GM18499 (cell line): ENCODE results near the gene A1BG.
"Not testable (repeated sequence)": the region's sequence is repeated elsewhere in the genome, so short reads cannot be mapped to it uniquely, and the experiment has no call there.

Source experiments
- ATAC-seq: cut with Tn5 transposase; IDR thresholded peaks from one replicate; pipeline ENCODE4 v1.9.1; 2021; ENCODE audit warnings: moderate number of reproducible peaks; ENCODE audit not compliant: insufficient read depth, unreplicated experiment

Gene A1BG

DNA sequence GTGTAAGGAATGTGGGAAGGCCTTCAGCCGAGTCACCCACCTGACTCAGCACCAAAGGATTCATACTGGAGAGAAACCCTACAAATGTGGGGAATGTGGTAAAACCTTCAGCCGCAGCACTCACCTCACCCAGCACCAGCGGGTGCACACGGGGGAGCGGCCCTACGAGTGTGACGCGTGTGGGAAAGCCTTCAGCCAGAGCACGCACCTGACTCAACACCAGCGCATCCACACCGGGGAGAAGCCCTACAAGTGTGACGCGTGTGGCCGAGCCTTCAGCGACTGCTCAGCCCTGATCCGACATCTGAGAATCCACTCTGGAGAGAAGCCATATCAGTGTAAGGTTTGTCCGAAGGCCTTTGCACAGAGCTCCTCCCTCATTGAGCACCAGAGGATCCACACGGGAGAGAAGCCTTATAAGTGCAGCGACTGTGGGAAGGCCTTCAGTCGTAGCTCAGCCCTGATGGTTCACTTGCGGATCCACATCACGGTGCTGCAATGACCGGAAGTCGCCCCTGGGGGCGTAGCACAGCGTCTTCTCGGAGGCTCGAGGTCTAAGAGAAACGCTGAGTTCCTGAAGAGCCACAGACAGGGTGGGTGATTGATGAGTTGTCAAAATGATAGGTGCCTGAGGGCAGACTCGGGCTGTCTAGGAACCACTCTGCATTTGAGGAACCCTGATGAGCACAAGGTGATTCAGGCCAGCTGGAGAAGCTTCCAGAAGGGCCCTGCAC lies 14.3 kb downstream of the A1BG start:
- ATAC-seq = no peak

DNA sequence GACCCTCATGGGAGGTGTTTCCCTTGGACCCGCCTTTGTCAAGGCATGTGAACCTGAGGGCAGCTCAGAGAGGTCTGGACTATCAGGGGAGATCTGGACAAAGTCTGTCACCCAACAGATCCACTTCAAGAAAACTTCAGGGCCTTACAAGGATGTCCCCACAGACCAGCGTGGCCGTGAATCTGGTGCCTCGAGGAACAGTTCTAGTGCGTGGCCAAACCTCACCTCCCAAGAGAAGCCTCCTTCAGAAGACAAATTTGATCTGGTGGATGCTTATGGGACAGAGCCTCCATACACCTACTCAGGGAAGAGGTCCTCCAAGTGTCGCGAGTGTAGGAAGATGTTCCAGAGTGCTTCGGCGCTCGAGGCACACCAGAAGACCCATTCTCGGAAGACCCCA lies 15.0 kb downstream of the A1BG start:
- no peak for ATAC-seq

DNA sequence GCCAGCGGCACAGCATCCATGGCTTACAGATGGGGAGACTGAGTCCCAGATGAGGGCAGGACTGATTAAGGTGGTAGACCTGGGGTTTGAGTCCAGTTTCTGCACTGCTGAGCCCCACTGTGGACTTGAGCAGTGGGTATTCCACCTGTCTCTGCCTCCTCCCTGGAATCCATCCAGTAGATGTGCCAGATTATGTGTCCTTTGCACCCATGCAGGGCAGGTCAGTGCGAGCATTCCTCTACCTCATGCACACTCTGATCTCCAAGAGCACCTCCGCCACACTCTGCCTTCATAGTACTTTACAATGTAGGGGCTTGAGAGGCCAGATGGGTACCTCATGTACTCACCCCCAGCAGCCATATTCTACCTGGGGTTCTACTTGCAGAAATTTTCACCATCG lies 16.5 kb downstream of the A1BG start:
- ATAC-seq = no peak

DNA sequence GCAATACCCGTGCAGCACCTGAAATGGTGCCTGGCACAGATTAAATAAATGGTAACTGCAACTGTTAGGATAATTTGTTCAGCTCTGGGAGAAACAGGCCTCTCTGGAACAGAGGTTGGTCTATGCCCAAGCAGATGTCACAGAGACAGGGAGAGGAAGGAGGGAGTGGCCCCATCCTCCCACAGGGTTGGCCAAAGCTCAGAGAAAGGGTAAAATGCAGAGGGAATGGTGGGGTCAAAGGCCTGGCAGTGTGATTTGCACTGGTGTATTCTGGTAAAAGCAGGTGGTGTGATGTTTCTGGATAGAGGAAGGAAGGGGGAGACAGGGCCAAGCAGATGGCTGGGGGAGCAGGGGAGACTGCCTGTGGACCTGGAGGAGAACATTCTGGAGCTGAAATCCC lies 17.1 kb downstream of the A1BG start:
- no peak for ATAC-seq

DNA sequence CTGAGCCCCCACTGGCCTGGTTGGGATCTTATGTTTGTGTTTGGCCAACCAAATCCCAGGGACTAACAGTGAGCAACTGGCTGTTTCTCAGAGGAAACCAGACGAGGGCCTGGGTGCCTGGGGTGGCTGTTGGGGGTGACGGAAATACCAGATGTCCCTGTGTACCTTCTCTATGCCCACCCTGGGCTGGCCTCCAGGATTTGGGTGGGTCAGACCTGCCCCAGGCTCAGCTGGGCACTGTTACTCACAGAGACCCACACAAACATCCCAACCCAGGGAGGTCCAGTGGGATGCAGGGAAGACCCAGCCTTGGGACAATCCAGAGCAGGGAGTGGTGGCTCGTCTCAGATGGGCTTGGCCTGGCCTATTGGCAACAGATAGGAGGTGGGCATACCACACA lies 17.7 kb downstream of the A1BG start:
- no peak for ATAC-seq

DNA sequence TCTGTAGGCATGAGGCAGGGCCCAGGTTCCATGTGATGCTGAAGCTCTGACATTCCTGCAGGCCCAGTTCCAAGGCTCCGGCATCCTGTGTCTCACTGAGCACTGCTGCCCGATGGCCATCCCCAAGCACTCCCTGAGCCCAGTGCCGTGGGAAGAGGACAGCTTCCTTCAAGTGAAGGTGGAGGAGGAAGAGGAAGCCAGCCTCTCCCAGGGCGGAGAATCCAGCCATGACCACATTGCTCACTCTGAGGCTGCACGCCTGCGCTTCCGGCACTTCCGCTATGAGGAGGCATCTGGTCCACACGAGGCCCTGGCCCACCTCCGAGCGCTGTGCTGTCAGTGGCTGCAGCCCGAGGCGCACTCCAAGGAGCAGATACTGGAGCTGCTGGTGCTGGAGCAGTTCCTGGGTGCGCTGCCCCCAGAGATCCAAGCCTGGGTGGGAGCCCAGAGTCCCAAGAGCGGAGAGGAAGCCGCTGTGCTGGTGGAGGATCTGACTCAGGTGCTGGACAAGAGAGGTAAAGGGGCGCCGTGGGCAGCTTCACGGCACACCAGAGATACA lies 18.5 kb downstream of the A1BG start:
- no peak for ATAC-seq

DNA sequence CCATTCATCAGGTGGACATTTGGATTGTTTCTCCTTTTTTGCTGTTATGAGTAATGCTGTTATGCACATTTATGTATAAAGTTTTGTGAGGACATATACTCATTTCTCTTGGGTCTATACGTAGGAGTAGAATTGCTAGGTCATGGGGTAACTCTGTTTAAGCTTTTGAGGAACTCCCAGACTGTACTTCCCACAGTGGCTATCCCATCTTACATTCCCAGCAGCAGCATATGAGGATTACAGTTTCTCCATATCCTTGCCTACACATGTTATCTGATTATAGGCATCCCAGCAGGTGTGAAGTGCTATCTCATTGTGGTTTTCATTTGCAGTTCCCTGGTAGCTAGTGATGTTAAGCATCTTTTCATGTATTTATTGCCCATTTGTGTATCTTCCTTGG lies 20.6 kb downstream of the A1BG start:
- no peak for ATAC-seq

DNA sequence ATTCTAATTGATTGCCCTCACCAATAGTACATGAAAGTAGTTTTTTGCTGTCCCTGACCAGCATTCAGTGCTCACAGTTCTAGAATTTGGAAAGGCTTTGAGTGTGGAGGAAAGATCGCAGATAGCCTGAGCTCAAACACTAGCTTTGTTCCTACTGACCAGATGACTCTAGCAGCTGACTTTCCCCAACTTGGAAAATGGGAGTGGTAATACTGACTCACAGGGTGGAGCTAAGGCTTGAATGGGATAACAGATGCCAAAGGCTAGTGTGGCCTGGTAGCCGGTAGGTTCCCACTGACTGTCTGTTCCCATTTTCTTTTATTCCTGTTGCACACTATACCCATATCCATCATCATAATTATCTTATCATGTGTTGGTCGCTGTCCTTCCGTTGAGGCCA lies 22.8 kb downstream of the A1BG start:
- no peak for ATAC-seq

DNA sequence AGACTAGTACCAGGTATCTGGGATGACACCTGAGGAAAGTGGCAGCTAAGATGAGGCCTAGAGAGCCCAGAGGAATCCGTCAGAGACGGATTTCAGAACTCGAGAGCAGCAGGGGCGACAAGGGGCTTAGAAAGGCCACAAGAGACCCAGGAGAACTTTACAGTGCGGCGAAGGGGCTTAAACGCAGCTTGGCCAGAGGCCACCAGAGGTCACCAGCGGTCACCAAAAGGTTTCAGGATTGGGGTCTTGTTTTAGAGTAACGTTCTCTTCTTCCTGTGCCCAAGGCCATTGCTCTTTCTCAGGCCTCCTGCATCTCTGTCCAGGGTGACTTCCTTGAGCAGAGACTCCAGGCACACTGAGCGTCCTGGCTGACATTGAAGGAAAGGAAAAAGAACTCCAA lies 24.3 kb downstream of the A1BG start:
- no peak for ATAC-seq

DNA sequence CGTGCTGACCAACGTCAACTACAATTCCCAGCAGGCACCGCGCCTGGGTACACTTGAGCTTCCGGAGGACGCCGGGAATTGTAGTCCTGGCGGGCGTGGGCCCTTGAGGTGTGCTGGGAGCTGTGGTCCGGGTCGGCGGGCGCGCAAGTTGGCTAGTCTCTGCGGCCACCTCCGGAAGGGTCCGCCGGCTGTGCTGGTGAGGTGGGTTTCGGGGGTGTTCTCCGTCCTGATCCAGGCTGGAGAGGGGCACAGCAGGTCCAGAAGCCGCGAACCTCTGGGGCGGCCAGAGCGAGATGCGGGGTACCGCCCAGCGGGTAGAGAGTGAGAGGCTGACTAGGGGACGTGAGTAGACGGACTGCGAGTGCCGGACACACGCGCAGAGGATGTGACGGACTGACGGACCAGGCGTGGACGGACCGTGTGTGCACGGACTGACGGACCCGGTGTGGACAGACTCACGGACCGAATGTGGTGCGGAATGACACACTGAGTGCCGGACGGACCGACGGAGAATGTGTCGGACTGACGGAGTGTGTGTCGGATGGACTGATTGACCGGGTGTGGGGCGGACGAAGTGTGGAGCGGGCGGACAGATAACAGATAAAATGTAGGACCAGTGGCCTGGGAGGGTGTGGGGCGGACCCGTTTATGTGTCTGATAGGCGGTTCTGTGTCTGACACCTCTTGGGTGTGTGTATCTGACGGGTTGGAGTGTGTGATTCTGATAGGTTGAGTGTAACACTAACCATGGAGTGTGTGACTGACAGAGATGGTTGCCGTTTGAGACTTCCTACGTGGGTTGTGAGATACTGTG lies 26.2 kb downstream of the A1BG start, which contains the start of gene ZSCAN22:
TSS of gene ZSCAN22 (plus strand) at position 81 of the 813 bp plus-strand sequence. CDS start 7,809 bp downstream, outside the sequence.
- ATAC-seq = peak; percentile 59

DNA sequence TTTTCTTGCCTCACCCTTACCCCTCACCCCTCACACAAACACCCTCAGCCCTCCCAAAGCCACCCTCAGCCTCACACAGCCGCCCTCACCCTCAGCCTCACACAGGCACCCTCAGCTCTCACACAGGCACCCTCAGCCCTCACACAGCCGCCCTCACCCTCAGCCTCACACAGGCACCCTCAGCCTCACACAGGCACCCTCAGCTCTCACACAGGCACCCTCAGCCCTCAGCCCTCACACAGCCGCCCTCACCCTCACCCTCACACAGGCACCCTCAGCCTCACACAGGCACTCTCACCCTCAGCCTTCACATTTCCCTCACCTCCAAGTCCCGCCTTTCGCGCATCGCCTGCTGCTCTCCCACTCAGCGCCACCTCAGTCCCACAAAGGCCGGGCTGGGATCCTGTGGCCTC lies 26.8 kb downstream of the A1BG start:
- no peak for ATAC-seq

DNA sequence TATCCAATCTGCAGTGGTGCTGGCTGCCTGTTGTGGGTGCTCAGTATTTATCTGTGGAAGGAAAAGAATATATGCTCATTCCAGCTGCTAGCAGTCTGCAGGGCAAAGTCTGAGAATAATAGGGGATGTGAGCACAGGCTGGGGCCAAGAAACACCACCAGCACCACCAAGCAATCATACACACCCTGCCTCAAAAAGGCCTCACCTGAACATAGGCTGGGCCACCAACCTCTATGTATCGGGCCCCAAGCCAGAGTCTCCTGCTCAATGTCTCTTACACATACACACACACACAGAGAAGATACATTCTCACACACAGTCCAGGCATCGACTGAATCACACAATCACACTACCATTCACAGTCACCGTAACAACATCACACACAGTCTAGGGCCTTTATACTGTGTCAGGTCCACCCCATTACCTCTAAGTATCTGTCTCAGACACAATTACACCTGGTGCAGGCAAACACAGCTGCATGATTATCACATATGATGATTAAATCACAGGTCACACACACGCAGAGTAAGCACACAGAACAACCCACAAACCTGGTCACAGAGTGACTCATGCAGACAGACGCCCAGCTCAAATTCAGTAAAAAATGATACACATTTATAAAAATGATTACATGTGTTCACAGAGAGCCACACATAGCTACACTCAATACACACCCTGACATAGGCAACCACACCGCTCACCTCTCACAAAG lies 27.8 kb downstream of the A1BG start:
- no peak for ATAC-seq

DNA sequence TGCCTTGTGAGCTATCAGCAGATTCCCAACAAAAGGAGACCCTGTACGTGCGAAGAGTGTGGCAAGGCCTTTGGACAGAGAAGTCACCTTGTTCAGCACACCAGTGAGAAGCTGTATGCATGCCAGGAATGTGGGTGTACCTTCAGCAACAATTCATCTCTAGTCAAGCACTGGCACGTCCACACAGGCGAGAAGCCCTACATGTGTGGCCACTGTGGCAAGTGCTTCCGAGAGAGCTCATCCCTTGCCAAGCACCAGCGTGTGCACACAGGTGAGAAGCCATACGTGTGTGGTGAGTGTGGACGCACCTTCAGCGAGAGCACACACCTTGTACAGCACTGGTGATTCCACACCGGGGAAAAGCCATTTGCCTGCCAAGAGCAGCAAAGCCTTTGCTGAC lies 34.1 kb downstream of the A1BG start:
- no peak for ATAC-seq

DNA sequence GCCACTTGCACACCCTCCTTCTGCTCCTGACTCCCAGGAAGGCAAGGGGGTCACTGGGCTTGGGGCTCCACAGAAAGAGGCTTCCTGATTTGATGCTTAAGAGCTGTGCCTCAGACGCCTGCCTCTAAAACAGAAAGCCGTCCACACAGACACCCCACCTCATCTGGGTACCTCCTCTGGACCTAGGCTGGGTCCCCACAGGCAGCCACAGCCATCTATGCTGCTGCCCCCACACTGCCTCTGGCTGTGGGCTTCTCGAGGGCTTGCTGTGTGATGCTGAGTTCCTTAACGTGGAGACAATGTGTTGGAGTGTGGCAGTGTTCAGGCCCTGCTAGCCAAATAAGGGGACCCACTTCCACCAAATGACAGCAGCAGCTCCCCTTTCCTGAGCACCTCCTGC lies 35.0 kb downstream of the A1BG start:
- no peak for ATAC-seq

DNA sequence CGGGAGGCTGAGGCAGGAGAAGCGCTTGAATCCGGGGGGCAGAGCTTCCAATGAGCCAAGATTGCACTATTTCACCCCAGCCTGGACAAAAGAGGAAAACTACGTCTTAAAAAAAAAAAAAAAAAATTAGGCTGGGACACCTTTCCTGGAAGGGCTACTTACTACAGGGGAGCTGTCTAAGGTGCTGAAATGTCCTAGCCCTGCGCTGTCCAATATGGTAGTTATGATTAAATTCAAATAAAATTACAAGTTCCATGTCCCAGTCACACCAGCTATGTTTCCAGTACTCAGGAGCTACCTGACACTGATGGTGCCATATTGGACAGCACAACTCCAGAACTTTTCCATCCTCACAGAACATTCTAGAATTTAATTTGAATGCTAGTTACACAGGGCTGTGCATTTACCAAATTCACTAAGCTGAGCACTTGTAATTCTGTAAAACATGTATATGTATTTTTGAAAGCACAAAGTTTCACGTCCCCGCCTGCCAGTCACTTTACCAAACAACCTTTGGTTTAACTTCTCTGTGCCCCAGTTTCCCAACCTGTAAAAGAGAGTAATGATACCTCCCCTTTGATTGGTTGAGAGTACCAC lies 35.7 kb downstream of the A1BG start:
- no peak for ATAC-seq

DNA sequence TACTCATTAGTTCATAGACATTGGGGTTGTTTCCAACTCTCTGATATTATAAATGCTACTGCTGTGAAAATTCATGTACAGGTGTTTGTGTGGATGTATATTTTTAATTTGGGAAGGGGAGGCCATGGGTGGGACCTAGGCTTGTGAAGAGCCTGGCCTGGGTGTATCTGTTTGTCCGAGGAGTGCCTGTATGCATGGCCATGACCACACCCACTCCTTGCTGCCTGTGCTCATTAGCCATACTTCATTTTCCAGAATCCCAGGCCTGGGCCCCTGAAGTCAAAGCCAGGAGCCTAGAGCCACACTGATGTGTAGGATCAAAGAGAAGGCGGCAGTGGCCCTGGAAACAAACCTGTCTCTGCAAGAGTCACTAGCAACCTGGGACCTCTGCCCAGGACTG lies 37.7 kb downstream of the A1BG start:
- no peak for ATAC-seq

DNA sequence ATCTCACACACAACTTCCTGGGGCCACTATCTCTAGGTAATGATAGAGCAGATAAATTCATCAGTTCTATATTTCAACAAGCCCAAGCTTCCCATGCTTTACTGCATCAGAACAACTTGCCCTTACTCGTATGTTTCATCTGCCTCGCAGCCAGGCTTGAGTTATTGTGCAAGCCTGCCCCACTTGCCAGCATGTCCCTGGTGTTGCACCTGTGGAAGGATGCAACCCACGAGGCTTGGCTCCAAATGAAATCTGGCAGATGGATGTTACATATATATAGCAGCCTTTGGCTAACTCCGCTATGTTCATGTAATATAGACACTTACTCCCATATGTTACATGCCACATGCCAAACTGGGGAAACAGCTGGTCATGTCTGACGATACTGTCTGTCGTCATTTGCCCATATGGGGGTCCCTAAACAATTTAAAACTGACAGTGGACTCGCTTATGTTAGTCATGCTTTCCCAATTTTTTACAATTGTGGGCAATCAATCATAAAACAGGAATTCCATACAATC lies 41.9 kb downstream of the A1BG start:
- no peak for ATAC-seq

DNA sequence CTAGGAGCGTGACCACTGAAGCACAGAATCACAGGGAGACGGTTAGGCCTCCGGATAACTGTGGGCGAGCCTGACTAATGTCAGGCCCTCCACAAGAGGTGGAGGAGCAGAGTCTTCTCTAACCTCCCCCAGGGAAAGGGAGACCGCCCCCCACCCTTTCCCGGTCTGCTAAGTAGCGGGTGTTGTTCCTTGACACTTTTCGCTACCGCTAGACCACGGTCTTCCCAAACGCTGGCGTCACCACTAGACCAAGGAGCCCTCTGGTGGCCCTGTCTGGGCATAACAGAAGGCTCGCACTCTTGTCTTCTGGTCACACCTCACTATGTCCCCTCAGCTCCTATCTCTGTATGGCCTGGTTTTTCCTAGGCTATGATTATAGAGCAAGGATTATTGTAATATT lies 42.6 kb downstream of the A1BG start:
- not testable (repeated sequence) for ATAC-seq

DNA sequence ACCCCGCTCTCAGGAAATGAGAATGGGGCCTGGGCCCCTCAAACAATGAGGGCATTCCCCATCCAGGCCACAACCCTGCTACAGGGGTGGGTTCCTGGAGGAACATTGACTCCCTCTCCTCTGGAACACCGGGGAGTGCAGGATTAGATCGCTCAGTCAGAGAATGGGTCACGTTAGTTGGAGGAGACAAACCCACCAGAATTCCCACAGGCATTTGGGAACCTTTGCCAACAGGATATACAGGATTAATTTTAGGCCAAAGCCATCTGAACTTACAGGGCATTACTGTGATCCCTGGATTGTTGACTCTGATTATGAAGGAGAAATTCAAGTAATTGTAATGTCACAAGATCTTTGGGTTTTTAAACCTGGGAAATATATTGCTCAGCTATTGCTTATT lies 45.6 kb downstream of the A1BG start:
- no peak for ATAC-seq

DNA sequence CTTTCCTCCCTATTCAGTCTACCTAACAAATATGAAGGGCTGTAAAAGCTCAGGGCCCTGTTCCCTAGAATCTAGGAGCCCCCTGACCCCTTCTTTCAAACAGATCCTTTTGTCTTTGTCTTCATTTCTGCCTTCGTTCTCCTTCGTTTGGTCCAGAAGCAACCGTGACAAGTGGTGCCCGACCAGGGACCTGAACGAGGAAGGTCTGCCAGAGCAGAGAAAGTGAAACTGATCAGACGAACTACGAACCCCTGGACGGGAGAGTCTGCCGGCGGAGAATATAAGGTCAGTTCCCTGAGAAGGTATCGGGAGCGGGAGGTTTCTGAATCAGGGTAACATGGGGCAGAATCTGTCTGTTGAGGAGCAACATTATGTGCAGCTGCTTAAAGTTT lies 47.4 kb downstream of the A1BG start:
- ATAC-seq = no peak
